ACHN (cell line): Measurements from ENCODE around the gene VANGL1.

ENCODE experiments used
- DNase-seq: peaks from one replicate; pipeline ENCODE4 v3.0.0-alpha.2; 2015
- in situ Hi-C: cut with HindIII; loops from 2 replicates; pipeline ENCODE4 v1.10.0; 2017; ENCODE audit warnings: low sequenced_read_pairs, low pct_ligation_motif_present, low pct_unique_long_range_greater_than_20kb

The VANGL1 gene

GRCh38 chr1:115660151-115660550 lies 18.4 kb downstream of the VANGL1 start:
- no peak for DNase-seq
- in situ Hi-C loops: no loop called here

DNA sequence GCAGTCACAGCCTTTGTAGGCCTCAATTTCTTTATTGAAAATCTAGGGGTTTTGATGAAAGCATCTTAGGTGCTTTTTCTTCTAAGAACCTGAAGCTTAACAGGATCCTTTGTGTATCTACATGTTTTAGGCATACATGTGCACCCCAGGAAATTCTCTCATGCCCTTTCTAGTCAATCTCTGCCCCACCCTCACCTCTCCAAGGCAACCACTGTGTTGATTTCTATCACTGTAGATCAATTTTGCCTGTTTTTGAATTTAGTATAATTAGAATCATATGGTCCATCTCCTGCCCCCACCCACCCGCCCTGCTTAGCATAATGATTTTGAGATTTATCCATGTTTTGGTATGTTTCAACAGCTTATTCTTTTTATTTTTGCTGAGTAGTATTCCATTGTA lies 19.4 kb downstream of the VANGL1 start:
- no peak for DNase-seq
- in situ Hi-C loops: no loop called here

- DNase-seq: no peak
- in situ Hi-C loops: no loop called here
Observed at GRCh38 chr1:115665319-115666096, 23.7 kb downstream of the VANGL1 start.

DNA sequence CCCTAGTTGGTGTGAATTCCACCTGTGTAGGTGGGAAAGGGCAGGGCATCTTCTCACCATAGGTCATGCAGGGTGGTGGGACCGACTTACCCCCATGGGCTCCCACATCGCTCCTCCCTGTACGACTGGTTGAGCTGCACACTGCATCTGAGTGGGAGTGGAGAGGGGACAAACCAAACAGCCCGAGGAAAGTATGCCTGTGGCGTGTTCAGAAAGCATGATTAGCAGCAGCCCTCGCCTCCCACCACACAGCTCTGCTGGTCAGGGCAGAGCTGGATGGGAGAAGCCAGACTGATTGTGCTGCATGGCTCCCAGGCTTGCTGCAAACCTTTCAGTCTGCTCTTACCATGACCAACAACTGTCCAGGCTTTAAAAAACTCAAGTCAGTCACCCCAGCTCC lies 24.4 kb downstream of the VANGL1 start:
- in situ Hi-C loops: no loop called here
- no peak for DNase-seq

DNA sequence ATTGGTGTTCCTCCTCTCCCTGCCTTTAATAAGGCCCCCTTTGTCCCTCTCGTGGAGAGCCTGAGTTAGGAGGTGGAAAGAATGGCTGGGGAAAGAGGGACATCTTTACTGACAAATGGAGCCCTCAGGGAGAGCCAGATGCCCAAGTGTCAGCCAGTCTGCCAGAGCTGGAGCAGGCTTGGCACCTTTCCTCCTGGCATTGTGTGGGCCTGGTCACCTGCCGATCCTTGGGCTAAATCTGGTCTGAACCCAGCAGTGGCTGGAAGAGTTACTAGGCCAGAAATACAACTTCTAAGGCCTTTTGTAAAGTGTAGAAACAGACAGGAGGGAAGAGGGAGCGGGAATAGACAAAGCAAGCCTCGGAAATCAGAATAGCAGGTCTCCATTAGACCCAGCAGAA lies 24.9 kb downstream of the VANGL1 start:
- DNase-seq: no peak
- in situ Hi-C loops: no loop called here

DNA sequence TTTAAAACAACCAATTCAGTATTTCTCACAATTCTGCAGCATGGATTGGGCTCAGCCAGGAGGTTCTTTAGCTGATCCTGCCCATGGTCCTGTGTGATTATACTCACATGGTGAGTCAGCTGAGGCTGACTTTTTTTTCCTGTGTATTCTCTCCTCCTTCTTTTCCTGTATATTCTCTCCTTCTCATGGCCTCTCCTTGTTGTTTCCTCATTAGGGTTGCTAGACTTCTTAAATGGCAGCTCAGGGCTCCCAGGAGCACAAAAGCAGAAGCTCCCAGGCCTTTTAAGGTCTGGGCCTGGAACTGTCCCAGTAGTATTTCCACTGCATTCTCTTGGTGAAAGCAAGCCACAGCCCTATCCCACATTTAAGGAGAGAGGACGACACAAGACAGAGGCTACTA lies 26.8 kb downstream of the VANGL1 start:
- DNase-seq: no peak

GRCh38 chr1:115669002-115669673 lies 27.4 kb downstream of the VANGL1 start:
- peak; percentile 48 for DNase-seq
- in situ Hi-C loops: no loop called here

More for the DNA sequence above, 26.8 kb downstream of the VANGL1 start:
- in situ Hi-C loops: no loop called here

GRCh38 chr1:115669886-115670285 lies 28.1 kb downstream of the VANGL1 start:
- no peak for DNase-seq
- in situ Hi-C loops: no loop called here

- in situ Hi-C loops: no loop called here
- no peak for DNase-seq
Observed at GRCh38 chr1:115670476-115671175, 28.9 kb downstream of the VANGL1 start.

- no peak for DNase-seq
- in situ Hi-C loops: no loop called here
Observed at GRCh38 chr1:115671176-115671934, 29.6 kb downstream of the VANGL1 start.

- no peak for DNase-seq
- in situ Hi-C loops: no loop called here
Observed at GRCh38 chr1:115672224-115673009, 30.6 kb downstream of the VANGL1 start.

- in situ Hi-C loops: no loop called here
Observed at GRCh38 chr1:115676498-115677181, 34.9 kb downstream of the VANGL1 start.

GRCh38 chr1:115677182-115677555 lies 35.4 kb downstream of the VANGL1 start:
- peak; percentile 26 for DNase-seq
- in situ Hi-C loops: no loop called here

More at GRCh38 chr1:115676498-115677181, 34.9 kb downstream of the VANGL1 start:
- DNase-seq: no peak

GRCh38 chr1:115677565-115677964 lies 35.8 kb downstream of the VANGL1 start:
- in situ Hi-C loops: no loop called here
- no peak for DNase-seq

DNA sequence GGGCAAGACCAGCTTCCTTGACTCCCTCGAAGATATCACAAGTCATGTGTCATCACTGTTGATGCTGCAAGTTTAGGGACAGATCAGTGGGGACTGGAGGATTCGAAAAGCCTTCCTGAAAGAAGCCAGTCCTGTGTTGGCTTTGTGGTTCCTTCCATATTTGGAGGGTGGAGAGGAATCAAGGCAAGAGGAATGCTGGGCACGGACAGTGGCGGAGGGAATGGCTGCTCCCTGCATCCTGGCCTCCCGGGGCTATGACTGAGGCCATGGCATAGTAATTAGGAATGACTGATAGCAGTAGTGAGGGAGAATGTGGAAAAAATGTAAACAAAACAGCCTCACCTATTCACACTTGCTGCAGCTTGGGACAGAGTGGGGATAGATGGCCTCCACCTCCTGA lies 36.4 kb downstream of the VANGL1 start:
- in situ Hi-C loops: no loop called here
- no peak for DNase-seq

- in situ Hi-C loops: no loop called here
- DNase-seq: peak; percentile 47
Observed at GRCh38 chr1:115679141-115679611, 37.4 kb downstream of the VANGL1 start.

- in situ Hi-C loops: no loop called here
- DNase-seq: no peak
Observed at GRCh38 chr1:115680730-115681111, 39.0 kb downstream of the VANGL1 start.

DNA sequence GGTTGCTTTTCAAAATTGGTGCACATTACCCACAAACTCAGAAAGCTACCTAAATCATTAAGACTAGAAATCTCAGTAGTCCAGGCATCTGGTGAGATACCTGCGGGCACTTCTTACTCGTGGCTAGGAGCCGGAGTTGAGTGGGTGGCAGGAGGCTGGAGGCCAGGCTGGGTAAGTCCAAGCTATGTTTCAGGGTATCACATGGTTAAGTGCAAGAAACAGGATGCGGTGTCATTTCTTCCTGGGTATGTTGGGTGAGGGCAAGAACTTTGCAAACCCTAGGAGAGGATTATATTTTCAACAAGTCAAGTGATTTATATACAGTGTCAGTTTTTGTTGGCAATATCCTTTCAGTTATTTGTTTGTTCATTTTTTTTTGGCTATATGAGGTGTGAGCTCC lies 41.0 kb downstream of the VANGL1 start:
- no peak for DNase-seq
- in situ Hi-C loops: no loop called here
